Measurements from ENCODE around the gene AJM1. TPM values are rescaled to one million over a fixed set of nuclear protein-coding genes. Genes with fewer than 3 reads are reported as not detected.
"Not testable (repeated sequence)": the region's sequence is repeated elsewhere in the genome, so short reads cannot be mapped to it uniquely, and the experiment has no call there.

The AJM1 gene
- total and polyA plus RNA-seq, 9 donors = 0.48 to 2.4 (median 1.2) TPM; not detected in 1

- WGBS, 3 donors = 87 to 90% (median 87%) methylated on average over 29 to 41 of the region's 41 CpGs
- DNase-seq = peak in 3 of 5 donors; percentile 10 to 28 (median 22)
- H3K36me3 ChIP-seq = no peaks in the 10 kb centered on the region
Observed at GRCh38 chr9:136829981-136830885, 12.0 kb upstream of the AJM1 start.

GRCh38 chr9:136831002-136831719 is 11.1 kb upstream of the AJM1 start:
- Histone ChIP-seq H3K27ac (no peak overlapping the region), H3K27me3 (no peaks in the 10 kb centered on the region), H3K4me3 (no peak overlapping the region), H3K9me3 (no peaks in the 10 kb centered on the region), H3K36me3 (no peaks in the 10 kb centered on the region), H3K4me1 (ENCODE audit: insufficient read depth) (no peaks in the 10 kb centered on the region)
- TF ChIP-seq POLR2A (IDR thresholded peaks at IDR 0.05) = no peak
- TF ChIP-seq EP300 (IDR thresholded peaks at IDR 0.05) = no peak
- DNase-seq = peak in 1 of 5 donors; percentile 19
- WGBS, 3 donors = 88 to 89% (median 88%) methylated on average over 30 of the region's 30 CpGs
- intact Hi-C loops (cut with DNase I) = no loop called here

More at GRCh38 chr9:136829981-136830885, 12.0 kb upstream of the AJM1 start:
- H3K27ac ChIP-seq = no peak overlapping the region
- H3K27me3 ChIP-seq = no peaks in the 10 kb centered on the region
- no peaks in the 10 kb centered on the region for H3K4me1 ChIP-seq (ENCODE audit: insufficient read depth)
- H3K9me3 ChIP-seq = no peaks in the 10 kb centered on the region
- no peak overlapping the region for H3K4me3 ChIP-seq
- intact Hi-C loops (cut with DNase I) = no loop called here
- TF ChIP-seq POLR2A (IDR thresholded peaks at IDR 0.05) (no peak), EP300 (IDR thresholded peaks at IDR 0.05) (no peak), CTCF (IDR thresholded peaks at IDR 0.05) (no peak)

- H3K27ac ChIP-seq = no peak overlapping the region
- no peak overlapping the region for H3K4me3 ChIP-seq
- no peaks in the 10 kb centered on the region for H3K27me3 ChIP-seq
- TF ChIP-seq CTCF (IDR thresholded peaks at IDR 0.05) = no peak
- no peak for TF ChIP-seq POLR2A (IDR thresholded peaks at IDR 0.05)
- no peak for TF ChIP-seq EP300 (IDR thresholded peaks at IDR 0.05)
- whole genome bisulfite sequencing, 3 donors = 82 to 87% (median 85%) methylated on average over 20 to 23 of the region's 23 CpGs
- peak in 3 of 5 donors; percentile 9 to 28 (median 22) for DNase-seq
- no peaks in the 10 kb centered on the region for H3K4me1 ChIP-seq (ENCODE audit: insufficient read depth)
- no peaks in the 10 kb centered on the region for H3K9me3 ChIP-seq
- intact Hi-C loops (cut with DNase I) = no loop called here
- no peaks in the 10 kb centered on the region for H3K36me3 ChIP-seq
Observed at GRCh38 chr9:136831720-136832104, 10.6 kb upstream of the AJM1 start.

- no peaks in the 10 kb centered on the region for H3K9me3 ChIP-seq
- TF ChIP-seq EP300 (IDR thresholded peaks at IDR 0.05) (no peak), POLR2A (IDR thresholded peaks at IDR 0.05) (no peak), CTCF (IDR thresholded peaks at IDR 0.05) (no peak)
- no peaks in the 10 kb centered on the region for H3K27me3 ChIP-seq
- intact Hi-C loops (cut with DNase I) = no loop called here
- no peak overlapping the region for H3K27ac ChIP-seq
- no peaks in the 10 kb centered on the region for H3K4me1 ChIP-seq (ENCODE audit: insufficient read depth)
- no peak for DNase-seq
- no peak overlapping the region for H3K4me3 ChIP-seq
- 74 to 86% (median 82%) methylated on average over 9 of the region's 9 CpGs for WGBS, 3 donors
- H3K36me3 ChIP-seq = no peaks in the 10 kb centered on the region
Observed at GRCh38 chr9:136832581-136832980, 9.7 kb upstream of the AJM1 start.

GRCh38 chr9:136833381-136834048 is 8.8 kb upstream of the AJM1 start:
- H3K4me3 ChIP-seq; H3K36me3 ChIP-seq; H3K4me1 ChIP-seq (ENCODE audit: insufficient read depth); H3K27ac ChIP-seq; H3K27me3 ChIP-seq; DNase-seq; H3K9me3 ChIP-seq; intact Hi-C loops (cut with DNase I): not testable (repeated sequence)
- WGBS, 3 donors = 80 to 84% (median 83%) methylated on average over 7 to 16 of the region's 16 CpGs

All from ovary (tissue), 9 donors.